ENCODE measurements around the gene LIPT1.

LIPT1 gene

GRCh38 chr2:99153921-99154604 is 704 bp upstream of the LIPT1 start:
- no peak overlapping the region for H3K4me3 Mint-ChIP-seq
- peak overlapping the region; percentile 95 for H3K27ac Mint-ChIP-seq
- H3K36me3 Mint-ChIP-seq: peaks cover 5% of the 10 kb centered on the region
- H3K4me1 Mint-ChIP-seq (ENCODE audit: low read depth): peaks cover 27% of the 10 kb centered on the region
- H3K27me3 Mint-ChIP-seq: no peaks in the 10 kb centered on the region
- H3K9me3 Mint-ChIP-seq (ENCODE audit: low read depth): no peaks in the 10 kb centered on the region

GRCh38 chr2:99156891-99157290 is 2.1 kb downstream of the LIPT1 start:
- H3K36me3 Mint-ChIP-seq: peaks cover 5% of the 10 kb centered on the region

GRCh38 chr2:99158599-99158998 is 3.8 kb downstream of the LIPT1 start:
- Mint-ChIP-seq H3K27me3 (no peaks in the 10 kb centered on the region), H3K4me3 (no peak overlapping the region), H3K36me3 (peaks cover 5% of the 10 kb centered on the region), H3K4me1 (ENCODE audit: low read depth) (peaks cover 31% of the 10 kb centered on the region), H3K27ac (peak overlapping the region; percentile 37), H3K9me3 (ENCODE audit: low read depth) (no peaks in the 10 kb centered on the region)

More at GRCh38 chr2:99156891-99157290, 2.1 kb downstream of the LIPT1 start:
- H3K9me3 Mint-ChIP-seq (ENCODE audit: low read depth): no peaks in the 10 kb centered on the region
- peaks cover 31% of the 10 kb centered on the region for H3K4me1 Mint-ChIP-seq (ENCODE audit: low read depth)
- peak overlapping the region; percentile 56 for H3K27ac Mint-ChIP-seq
- peak overlapping the region; percentile 67 for H3K4me3 Mint-ChIP-seq
- H3K27me3 Mint-ChIP-seq: no peaks in the 10 kb centered on the region

- no peaks in the 10 kb centered on the region for H3K27me3 Mint-ChIP-seq
- H3K36me3 Mint-ChIP-seq: peaks cover 5% of the 10 kb centered on the region
- H3K4me1 Mint-ChIP-seq (ENCODE audit: low read depth): peaks cover 31% of the 10 kb centered on the region
Measured at GRCh38 chr2:99159594-99159993, 4.8 kb downstream of the LIPT1 start.

GRCh38 chr2:99166218-99166617 is 11.5 kb downstream of the LIPT1 start:
- H3K27me3 Mint-ChIP-seq: no peaks in the 10 kb centered on the region
- peaks cover 11% of the 10 kb centered on the region for H3K4me1 Mint-ChIP-seq (ENCODE audit: low read depth)
- no peak overlapping the region for H3K4me3 Mint-ChIP-seq
- H3K36me3 Mint-ChIP-seq: peaks cover 2% of the 10 kb centered on the region
- peak overlapping the region; percentile 77 for H3K27ac Mint-ChIP-seq
- H3K9me3 Mint-ChIP-seq (ENCODE audit: low read depth): no peaks in the 10 kb centered on the region

More at GRCh38 chr2:99159594-99159993, 4.8 kb downstream of the LIPT1 start:
- H3K9me3 Mint-ChIP-seq (ENCODE audit: low read depth): no peaks in the 10 kb centered on the region
- H3K27ac Mint-ChIP-seq: peak overlapping the region; percentile 80
- no peak overlapping the region for H3K4me3 Mint-ChIP-seq

GRCh38 chr2:99169534-99169933 is 14.8 kb downstream of the LIPT1 start:
- Mint-ChIP-seq H3K27me3 (no peaks in the 10 kb centered on the region), H3K36me3 (peaks cover 2% of the 10 kb centered on the region), H3K4me1 (ENCODE audit: low read depth) (peaks cover 23% of the 10 kb centered on the region), H3K4me3 (no peak overlapping the region), H3K9me3 (ENCODE audit: low read depth) (no peaks in the 10 kb centered on the region), H3K27ac (peak overlapping the region; percentile 28)

- no peak overlapping the region for H3K4me3 Mint-ChIP-seq
- peak overlapping the region; percentile 78 for H3K27ac Mint-ChIP-seq
- H3K36me3 Mint-ChIP-seq: peaks cover 2% of the 10 kb centered on the region
- H3K4me1 Mint-ChIP-seq (ENCODE audit: low read depth): peaks cover 35% of the 10 kb centered on the region
- H3K27me3 Mint-ChIP-seq: no peaks in the 10 kb centered on the region
- H3K9me3 Mint-ChIP-seq (ENCODE audit: low read depth): no peaks in the 10 kb centered on the region
Measured at GRCh38 chr2:99171377-99172140, 16.8 kb downstream of the LIPT1 start.

GRCh38 chr2:99180755-99181623 is 26.2 kb downstream of the LIPT1 start, which contains the start of the genes MITD1 and MRPL30:
TSS of gene MITD1 (minus strand) at chr2:99181058. CDS start at chr2:99180981, 77 bp downstream.
TSS of gene MRPL30 (plus strand) at chr2:99181184. CDS start at chr2:99186204, 5,020 bp downstream.
- H3K4me1 Mint-ChIP-seq (ENCODE audit: low read depth): peaks cover 63% of the 10 kb centered on the region
- H3K9me3 Mint-ChIP-seq (ENCODE audit: low read depth): no peaks in the 10 kb centered on the region
- H3K36me3 Mint-ChIP-seq: peaks cover 6% of the 10 kb centered on the region
- peak within 1 kb of the TSS; percentile 99 for H3K27ac Mint-ChIP-seq
- H3K27me3 Mint-ChIP-seq: no peaks in the 10 kb centered on the region
- H3K4me3 Mint-ChIP-seq: peak within 1 kb of the TSS; percentile 100

- Mint-ChIP-seq H3K4me3 (peak overlapping the region; percentile 100), H3K9me3 (ENCODE audit: low read depth) (no peaks in the 10 kb centered on the region), H3K36me3 (peaks cover 6% of the 10 kb centered on the region), H3K27me3 (no peaks in the 10 kb centered on the region), H3K4me1 (ENCODE audit: low read depth) (peaks cover 61% of the 10 kb centered on the region), H3K27ac (peak overlapping the region; percentile 99)
Measured at GRCh38 chr2:99181624-99182000, 26.8 kb downstream of the LIPT1 start.

- H3K9me3 Mint-ChIP-seq (ENCODE audit: low read depth): no peaks in the 10 kb centered on the region
- no peaks in the 10 kb centered on the region for H3K27me3 Mint-ChIP-seq
- peaks cover 4% of the 10 kb centered on the region for H3K36me3 Mint-ChIP-seq
- peak overlapping the region; percentile 34 for H3K4me3 Mint-ChIP-seq
- H3K27ac Mint-ChIP-seq: no peak overlapping the region
- peaks cover 51% of the 10 kb centered on the region for H3K4me1 Mint-ChIP-seq (ENCODE audit: low read depth)
Measured at GRCh38 chr2:99183025-99183424, 28.3 kb downstream of the LIPT1 start.

GRCh38 chr2:99184811-99185210 is 30.0 kb downstream of the LIPT1 start:
- no peaks in the 10 kb centered on the region for H3K27me3 Mint-ChIP-seq
- no peak overlapping the region for H3K27ac Mint-ChIP-seq
- peaks cover 46% of the 10 kb centered on the region for H3K4me1 Mint-ChIP-seq (ENCODE audit: low read depth)
- no peaks in the 10 kb centered on the region for H3K36me3 Mint-ChIP-seq
- no peak overlapping the region for H3K4me3 Mint-ChIP-seq
- H3K9me3 Mint-ChIP-seq (ENCODE audit: low read depth): no peaks in the 10 kb centered on the region

GRCh38 chr2:99187011-99187410 is 32.2 kb downstream of the LIPT1 start:
- Mint-ChIP-seq H3K27me3 (no peaks in the 10 kb centered on the region), H3K9me3 (ENCODE audit: low read depth) (no peaks in the 10 kb centered on the region), H3K4me1 (ENCODE audit: low read depth) (peaks cover 37% of the 10 kb centered on the region), H3K4me3 (no peak overlapping the region), H3K27ac (no peak overlapping the region), H3K36me3 (peaks cover 8% of the 10 kb centered on the region)

GRCh38 chr2:99188357-99188756 is 33.6 kb downstream of the LIPT1 start:
- Mint-ChIP-seq H3K27me3 (no peaks in the 10 kb centered on the region), H3K36me3 (peaks cover 13% of the 10 kb centered on the region), H3K27ac (peak overlapping the region; percentile 11), H3K4me3 (no peak overlapping the region), H3K9me3 (ENCODE audit: low read depth) (no peaks in the 10 kb centered on the region), H3K4me1 (ENCODE audit: low read depth) (peaks cover 32% of the 10 kb centered on the region)

- Mint-ChIP-seq H3K27me3 (no peaks in the 10 kb centered on the region), H3K27ac (no peak overlapping the region), H3K4me1 (ENCODE audit: low read depth) (peaks cover 18% of the 10 kb centered on the region), H3K36me3 (peaks cover 13% of the 10 kb centered on the region), H3K9me3 (ENCODE audit: low read depth) (no peaks in the 10 kb centered on the region), H3K4me3 (no peak overlapping the region)
Measured at GRCh38 chr2:99190548-99190947, 35.8 kb downstream of the LIPT1 start.
